ENCODE results near the gene SLIT3. TPM values are rescaled to one million over a fixed set of nuclear protein-coding genes. Genes with fewer than 3 reads are reported as not detected.

SLIT3 gene
- total and polyA plus RNA-seq, 10 of the 15 experiments (the other 5 are each of a cell fraction or from before 2014, with no cell fraction given), result 0.05 TPM; not detected in 9

DNA sequence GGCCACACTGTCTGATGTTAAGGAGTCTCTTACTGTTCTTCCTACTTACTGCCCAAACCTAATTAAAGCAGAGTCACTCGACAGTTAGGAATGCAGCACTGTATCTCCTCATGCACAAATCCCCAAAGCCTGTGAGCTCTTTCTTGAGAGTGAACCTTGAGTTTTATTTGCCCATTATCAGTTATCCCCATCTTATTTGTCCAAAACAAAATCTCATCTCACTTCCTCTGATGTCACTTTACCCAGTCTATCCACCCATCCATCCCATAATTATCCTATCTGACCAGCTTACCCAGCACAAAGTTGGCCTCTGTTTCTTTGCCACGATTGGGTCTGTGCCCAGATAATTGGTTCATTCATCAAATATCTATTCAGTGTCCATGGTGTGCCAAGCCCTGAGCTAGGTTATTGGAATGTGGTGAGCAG is 250.8 kb downstream of the SLIT3 start (continued):
- TF ChIP-seq, protein P1, sequence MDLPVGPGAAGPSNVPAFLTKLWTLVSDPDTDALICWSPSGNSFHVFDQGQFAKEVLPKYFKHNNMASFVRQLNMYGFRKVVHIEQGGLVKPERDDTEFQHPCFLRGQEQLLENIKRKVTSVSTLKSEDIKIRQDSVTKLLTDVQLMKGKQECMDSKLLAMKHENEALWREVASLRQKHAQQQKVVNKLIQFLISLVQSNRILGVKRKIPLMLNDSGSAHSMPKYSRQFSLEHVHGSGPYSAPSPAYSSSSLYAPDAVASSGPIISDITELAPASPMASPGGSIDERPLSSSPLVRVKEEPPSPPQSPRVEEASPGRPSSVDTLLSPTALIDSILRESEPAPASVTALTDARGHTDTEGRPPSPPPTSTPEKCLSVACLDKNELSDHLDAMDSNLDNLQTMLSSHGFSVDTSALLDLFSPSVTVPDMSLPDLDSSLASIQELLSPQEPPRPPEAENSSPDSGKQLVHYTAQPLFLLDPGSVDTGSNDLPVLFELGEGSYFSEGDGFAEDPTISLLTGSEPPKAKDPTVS (IDR thresholded peaks at IDR 0.05; ENCODE audit: low read depth, low read length), result no peak
- TF ChIP-seq CBX3 (IDR thresholded peaks at IDR 0.05; ENCODE audit: borderline replicate concordance, low read depth) (no peak), KAT2A (conservative IDR thresholded peaks at IDR 0.05; ENCODE audit: control insufficient read depth, low read depth, low read length) (no peak), SMC3 (IDR thresholded peaks at IDR 0.05; ENCODE audit: borderline replicate concordance, low read length) (no peak), NFXL1 (IDR thresholded peaks at IDR 0.05; ENCODE audit: borderline replicate concordance) (no peak), ZZZ3 (IDR thresholded peaks at IDR 0.05; ENCODE audit: control insufficient read depth, insufficient read length, low read depth) (no peak), PAX5 (IDR thresholded peaks at IDR 0.05; ENCODE audit: borderline replicate concordance, low read depth, low read length) (no peak), CREB1 (IDR thresholded peaks at IDR 0.05; ENCODE audit: low read depth) (no peak)
- TF ChIP-seq, protein P2, sequence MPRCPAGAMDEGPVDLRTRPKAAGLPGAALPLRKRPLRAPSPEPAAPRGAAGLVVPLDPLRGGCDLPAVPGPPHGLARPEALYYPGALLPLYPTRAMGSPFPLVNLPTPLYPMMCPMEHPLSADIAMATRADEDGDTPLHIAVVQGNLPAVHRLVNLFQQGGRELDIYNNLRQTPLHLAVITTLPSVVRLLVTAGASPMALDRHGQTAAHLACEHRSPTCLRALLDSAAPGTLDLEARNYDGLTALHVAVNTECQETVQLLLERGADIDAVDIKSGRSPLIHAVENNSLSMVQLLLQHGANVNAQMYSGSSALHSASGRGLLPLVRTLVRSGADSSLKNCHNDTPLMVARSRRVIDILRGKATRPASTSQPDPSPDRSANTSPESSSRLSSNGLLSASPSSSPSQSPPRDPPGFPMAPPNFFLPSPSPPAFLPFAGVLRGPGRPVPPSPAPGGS (IDR thresholded peaks at IDR 0.05; ENCODE audit: borderline replicate concordance, insufficient read depth, low read depth, low read length, poor library complexity, severe bottlenecking), result no peak
- TF ChIP-seq, protein P3, sequence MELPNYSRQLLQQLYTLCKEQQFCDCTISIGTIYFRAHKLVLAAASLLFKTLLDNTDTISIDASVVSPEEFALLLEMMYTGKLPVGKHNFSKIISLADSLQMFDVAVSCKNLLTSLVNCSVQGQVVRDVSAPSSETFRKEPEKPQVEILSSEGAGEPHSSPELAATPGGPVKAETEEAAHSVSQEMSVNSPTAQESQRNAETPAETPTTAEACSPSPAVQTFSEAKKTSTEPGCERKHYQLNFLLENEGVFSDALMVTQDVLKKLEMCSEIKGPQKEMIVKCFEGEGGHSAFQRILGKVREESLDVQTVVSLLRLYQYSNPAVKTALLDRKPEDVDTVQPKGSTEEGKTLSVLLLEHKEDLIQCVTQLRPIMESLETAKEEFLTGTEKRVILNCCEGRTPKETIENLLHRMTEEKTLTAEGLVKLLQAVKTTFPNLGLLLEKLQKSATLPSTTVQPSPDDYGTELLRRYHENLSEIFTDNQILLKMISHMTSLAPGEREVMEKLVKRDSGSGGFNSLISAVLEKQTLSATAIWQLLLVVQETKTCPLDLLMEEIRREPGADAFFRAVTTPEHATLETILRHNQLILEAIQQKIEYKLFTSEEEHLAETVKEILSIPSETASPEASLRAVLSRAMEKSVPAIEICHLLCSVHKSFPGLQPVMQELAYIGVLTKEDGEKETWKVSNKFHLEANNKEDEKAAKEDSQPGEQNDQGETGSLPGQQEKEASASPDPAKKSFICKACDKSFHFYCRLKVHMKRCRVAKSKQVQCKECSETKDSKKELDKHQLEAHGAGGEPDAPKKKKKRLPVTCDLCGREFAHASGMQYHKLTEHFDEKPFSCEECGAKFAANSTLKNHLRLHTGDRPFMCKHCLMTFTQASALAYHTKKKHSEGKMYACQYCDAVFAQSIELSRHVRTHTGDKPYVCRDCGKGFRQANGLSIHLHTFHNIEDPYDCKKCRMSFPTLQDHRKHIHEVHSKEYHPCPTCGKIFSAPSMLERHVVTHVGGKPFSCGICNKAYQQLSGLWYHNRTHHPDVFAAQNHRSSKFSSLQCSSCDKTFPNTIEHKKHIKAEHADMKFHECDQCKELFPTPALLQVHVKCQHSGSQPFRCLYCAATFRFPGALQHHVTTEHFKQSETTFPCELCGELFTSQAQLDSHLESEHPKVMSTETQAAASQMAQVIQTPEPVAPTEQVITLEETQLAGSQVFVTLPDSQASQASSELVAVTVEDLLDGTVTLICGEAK (IDR thresholded peaks at IDR 0.05; ENCODE audit: borderline replicate concordance), result no peak
- TF ChIP-seq, protein P4, sequence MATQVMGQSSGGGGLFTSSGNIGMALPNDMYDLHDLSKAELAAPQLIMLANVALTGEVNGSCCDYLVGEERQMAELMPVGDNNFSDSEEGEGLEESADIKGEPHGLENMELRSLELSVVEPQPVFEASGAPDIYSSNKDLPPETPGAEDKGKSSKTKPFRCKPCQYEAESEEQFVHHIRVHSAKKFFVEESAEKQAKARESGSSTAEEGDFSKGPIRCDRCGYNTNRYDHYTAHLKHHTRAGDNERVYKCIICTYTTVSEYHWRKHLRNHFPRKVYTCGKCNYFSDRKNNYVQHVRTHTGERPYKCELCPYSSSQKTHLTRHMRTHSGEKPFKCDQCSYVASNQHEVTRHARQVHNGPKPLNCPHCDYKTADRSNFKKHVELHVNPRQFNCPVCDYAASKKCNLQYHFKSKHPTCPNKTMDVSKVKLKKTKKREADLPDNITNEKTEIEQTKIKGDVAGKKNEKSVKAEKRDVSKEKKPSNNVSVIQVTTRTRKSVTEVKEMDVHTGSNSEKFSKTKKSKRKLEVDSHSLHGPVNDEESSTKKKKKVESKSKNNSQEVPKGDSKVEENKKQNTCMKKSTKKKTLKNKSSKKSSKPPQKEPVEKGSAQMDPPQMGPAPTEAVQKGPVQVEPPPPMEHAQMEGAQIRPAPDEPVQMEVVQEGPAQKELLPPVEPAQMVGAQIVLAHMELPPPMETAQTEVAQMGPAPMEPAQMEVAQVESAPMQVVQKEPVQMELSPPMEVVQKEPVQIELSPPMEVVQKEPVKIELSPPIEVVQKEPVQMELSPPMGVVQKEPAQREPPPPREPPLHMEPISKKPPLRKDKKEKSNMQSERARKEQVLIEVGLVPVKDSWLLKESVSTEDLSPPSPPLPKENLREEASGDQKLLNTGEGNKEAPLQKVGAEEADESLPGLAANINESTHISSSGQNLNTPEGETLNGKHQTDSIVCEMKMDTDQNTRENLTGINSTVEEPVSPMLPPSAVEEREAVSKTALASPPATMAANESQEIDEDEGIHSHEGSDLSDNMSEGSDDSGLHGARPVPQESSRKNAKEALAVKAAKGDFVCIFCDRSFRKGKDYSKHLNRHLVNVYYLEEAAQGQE (IDR thresholded peaks at IDR 0.05; ENCODE audit: low read depth, low read length), result no peak
